Psoas muscle (tissue), 8 donors: Measurements from ENCODE around the gene CHID1. TPM values are rescaled to one million over a fixed set of nuclear protein-coding genes. Genes with fewer than 3 reads are reported as not detected.

Source experiments
- ATAC-seq, 4 donors: fragments of 200-7000 bp; cut with Tn5 transposase; one replicate each; pipeline ENCODE4 v1.9.1; 2020; ENCODE audit warnings: moderate library complexity in 3 of 4, mild to moderate bottlenecking in 2 of 4
- DNase-seq, 2 donors: peaks; one replicate each; pipeline ENCODE4 v3.0.0-alpha.2; 2020
- H3K27ac ChIP-seq: fragments of 200-600 bp; one replicate; pipeline ENCODE4 v1.8.0; 2022
- H3K27me3 ChIP-seq, 3 donors: fragments of 200-600 bp in 1 of 3; one replicate each; pipeline versions ENCODE4 v1.6.1 to v1.8.0; 2013 to 2022; ENCODE audit warnings: low read length in 2 of 3, mild to moderate bottlenecking in 2 of 3, moderate library complexity in 1 of 3; ENCODE audit not compliant: insufficient read depth in 3 of 3
- H3K36me3 ChIP-seq, 2 donors: fragments of 200-600 bp in 1 of 2; one replicate each; pipeline versions ENCODE4 v1.6.1 to v1.8.0; 2013 to 2022; ENCODE audit warnings: low read depth in 1 of 2, mild to moderate bottlenecking in 1 of 2, moderate library complexity in 1 of 2; ENCODE audit not compliant: insufficient read depth in 1 of 2
- H3K4me1 ChIP-seq: fragments of 200-600 bp; one replicate; pipeline ENCODE4 v1.8.0; 2022
- H3K4me3 ChIP-seq: fragments of 200-600 bp; one replicate; pipeline ENCODE4 v1.8.0; 2022; ENCODE audit warnings: mild to moderate bottlenecking
- H3K9me3 ChIP-seq: fragments of 200-600 bp; one replicate; pipeline ENCODE4 v1.8.0; 2022
- WGBS, 3 donors: extraction: QIAGEN DNeasy Blood & Tissue Kit; methylation state at CpG; one replicate each; pipeline versions ENCODE4 v1.1.6 to v1.1.7; 2013; 5-methylcytosine and 5-hydroxymethylcytosine counted together
- intact Hi-C, 2 donors: fragments of 100-400 bp; cut with DNase I; formaldehyde crosslinking; loops; one replicate each; pipeline versions ENCODE4 v1.11.0 to v1.14.2; 2022
- polyA plus RNA-seq, 3 donors: library from polyadenylated mRNA; stranded (reverse); fragments of 200-250 nt; gene quantifications; one replicate each; pipeline ENCODE4 v1.2.3, GENCODE V29; 2013
- total RNA-seq, 4 donors: library from RNA; stranded (reverse); fragmentation: NEBNext Ultra II Directional in 2 of 4; extraction: Animal tissue kit (Norgen Biotek cat#: 25700) in 2 of 4; gene quantifications; one replicate each; pipeline versions ENCODE4 v1.2.1 to v1.2.4, GENCODE V29; 2021 to 2023
- TF ChIP-seq, protein P1 (sequence below): fragments of 200-600 bp; IDR thresholded peaks from one replicate; pipeline ENCODE4 v1.8.0; 2022; ENCODE audit warnings: antibody characterized with exemption
- donor health status: healthy with polysubstance abuse.
- donor health status: DM: no; HTN: no; CAD: no; lungs with moderate emphysema.
- donor health status: Bipolar disorder and iron deficiency.
- donor health status: healthy.
- donor health status: DM: yes; HTN: yes; CAD: no.
- donor health status: DM: no; HTN: no; CAD: no.
- donor health status: DM: no; HTN: no; CAD: no.
- donor health status: DM: yes; HTN: yes; CAD: no.

CHID1 gene
- total and polyA plus RNA-seq, 7 donors, result 25.5 to 44.5 (median 34.3) TPM

DNA sequence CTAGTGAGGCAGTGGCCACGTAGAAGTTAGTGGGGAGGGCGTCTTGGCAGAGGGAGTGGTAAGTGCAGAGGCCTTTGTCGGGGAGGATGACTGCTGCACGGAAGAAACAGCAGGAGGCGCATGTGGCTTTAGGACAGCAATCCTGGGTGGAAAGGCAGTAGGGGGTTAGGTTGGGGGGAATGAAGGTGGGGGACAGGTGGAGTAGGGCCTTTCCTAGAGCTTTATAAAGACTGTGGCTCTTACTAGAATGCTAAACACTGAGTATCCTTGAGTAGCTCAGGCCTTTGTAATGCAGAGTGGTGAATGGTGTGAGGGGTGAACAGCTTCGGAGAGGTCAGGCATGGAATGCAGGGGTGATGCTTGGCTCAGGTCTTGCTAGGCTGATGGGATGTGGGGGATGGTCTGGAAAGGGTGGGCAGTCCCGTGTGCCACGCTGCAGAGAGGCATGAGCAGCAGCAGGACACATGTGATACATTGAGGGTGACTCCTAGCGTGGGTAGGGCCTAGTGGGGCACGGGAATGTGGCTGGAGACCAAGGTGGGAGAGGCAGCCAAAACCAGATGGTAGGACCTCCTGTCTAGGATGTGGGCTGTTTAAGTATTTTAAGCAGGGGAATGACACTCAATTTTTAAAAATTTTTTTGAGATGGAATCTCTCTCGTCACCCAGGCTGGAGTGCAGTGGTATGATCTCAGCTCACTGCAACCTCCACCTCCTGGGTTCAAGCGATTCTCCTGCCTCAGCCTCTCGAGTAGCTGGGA lies 34.3 kb upstream of the CHID1 start:
- Histone ChIP-seq H3K27me3 (no peaks in the 10 kb centered on the region), H3K4me1 (peaks cover 30% of the 10 kb centered on the region), H3K27ac (no peak overlapping the region), H3K36me3 (peaks cover 0 to 24% of the 10 kb centered on the region in 2 donors), H3K4me3 (no peak overlapping the region), H3K9me3 (no peaks in the 10 kb centered on the region)
- intact Hi-C loops, result no loop called here
- ATAC-seq, result peak in 1 of 4 donors; percentile 40
- DNase-seq, result no peak
- 64 to 79% (median 75%) methylated on average over 13 of the region's 13 CpGs for WGBS, 3 donors
- TF ChIP-seq, protein P1, sequence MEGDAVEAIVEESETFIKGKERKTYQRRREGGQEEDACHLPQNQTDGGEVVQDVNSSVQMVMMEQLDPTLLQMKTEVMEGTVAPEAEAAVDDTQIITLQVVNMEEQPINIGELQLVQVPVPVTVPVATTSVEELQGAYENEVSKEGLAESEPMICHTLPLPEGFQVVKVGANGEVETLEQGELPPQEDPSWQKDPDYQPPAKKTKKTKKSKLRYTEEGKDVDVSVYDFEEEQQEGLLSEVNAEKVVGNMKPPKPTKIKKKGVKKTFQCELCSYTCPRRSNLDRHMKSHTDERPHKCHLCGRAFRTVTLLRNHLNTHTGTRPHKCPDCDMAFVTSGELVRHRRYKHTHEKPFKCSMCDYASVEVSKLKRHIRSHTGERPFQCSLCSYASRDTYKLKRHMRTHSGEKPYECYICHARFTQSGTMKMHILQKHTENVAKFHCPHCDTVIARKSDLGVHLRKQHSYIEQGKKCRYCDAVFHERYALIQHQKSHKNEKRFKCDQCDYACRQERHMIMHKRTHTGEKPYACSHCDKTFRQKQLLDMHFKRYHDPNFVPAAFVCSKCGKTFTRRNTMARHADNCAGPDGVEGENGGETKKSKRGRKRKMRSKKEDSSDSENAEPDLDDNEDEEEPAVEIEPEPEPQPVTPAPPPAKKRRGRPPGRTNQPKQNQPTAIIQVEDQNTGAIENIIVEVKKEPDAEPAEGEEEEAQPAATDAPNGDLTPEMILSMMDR, result no peak

DNA sequence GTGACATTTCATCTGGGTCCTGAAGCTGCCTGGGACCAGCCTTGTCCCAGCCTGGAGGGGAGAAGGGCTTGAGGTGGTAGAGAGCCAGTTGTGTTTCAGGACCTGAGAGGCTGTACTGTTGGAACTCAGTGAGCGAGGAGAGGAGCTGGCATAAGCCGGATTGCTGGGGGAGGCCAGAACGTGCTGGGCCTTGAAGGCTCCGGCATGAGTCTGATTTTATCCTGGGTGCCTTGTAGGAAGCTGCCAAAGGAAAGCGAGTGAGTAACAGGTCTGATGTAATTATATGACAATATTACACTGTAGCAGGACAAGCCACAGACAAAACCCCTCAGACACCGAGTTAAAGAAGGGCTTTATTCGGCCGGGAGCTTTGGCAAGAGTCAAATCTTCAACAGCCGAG lies 32.2 kb upstream of the CHID1 start:
- TF ChIP-seq, protein P1, result no peak
- H3K36me3 ChIP-seq, result peaks cover 0 to 24% of the 10 kb centered on the region in 2 donors
- H3K4me3 ChIP-seq, result no peak overlapping the region
- WGBS, 3 donors, result 79 to 85% (median 81%) methylated on average over 9 of the region's 9 CpGs
- H3K27me3 ChIP-seq, result no peaks in the 10 kb centered on the region
- no peak for DNase-seq
- no peaks in the 10 kb centered on the region for H3K9me3 ChIP-seq
- H3K4me1 ChIP-seq, result peaks cover 36% of the 10 kb centered on the region
- H3K27ac ChIP-seq, result no peak overlapping the region
- peak; percentile 39 to 87 (median 63) for ATAC-seq
- intact Hi-C loops, result no loop called here

DNA sequence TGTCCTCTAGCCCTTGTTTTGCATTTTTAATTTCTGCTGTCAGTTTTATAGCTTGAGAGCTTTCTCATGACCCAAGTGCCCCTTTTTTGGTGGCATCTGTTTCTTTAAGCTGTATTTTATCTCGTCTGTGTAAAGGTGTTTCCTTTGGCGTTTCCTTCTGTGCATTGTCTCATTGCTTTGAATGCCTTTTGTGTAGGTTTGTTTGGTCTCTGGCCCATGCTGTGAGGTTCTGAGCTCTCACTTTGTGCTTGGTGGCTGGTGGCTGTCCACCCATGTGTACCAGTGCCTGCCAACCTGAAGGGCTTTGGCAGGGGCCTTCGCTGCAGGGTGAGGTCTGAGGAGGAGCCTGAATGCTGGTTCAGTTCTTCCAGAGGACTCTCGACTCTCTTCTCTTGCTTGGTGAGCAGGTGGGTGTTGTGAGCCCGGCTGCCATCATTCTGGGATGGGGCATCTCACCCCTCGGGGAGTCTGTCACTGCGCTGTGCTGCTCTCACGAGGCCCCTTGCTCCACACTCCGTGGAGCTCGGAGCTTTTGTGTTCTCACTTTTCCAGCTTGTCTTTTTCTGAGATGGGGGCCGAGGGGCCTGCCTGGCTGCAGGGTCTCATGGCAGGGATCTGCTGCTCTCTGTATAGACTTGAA lies 30.0 kb upstream of the CHID1 start:
- no peak overlapping the region for H3K4me3 ChIP-seq
- intact Hi-C loops, result no loop called here
- DNase-seq, result no peak

DNA sequence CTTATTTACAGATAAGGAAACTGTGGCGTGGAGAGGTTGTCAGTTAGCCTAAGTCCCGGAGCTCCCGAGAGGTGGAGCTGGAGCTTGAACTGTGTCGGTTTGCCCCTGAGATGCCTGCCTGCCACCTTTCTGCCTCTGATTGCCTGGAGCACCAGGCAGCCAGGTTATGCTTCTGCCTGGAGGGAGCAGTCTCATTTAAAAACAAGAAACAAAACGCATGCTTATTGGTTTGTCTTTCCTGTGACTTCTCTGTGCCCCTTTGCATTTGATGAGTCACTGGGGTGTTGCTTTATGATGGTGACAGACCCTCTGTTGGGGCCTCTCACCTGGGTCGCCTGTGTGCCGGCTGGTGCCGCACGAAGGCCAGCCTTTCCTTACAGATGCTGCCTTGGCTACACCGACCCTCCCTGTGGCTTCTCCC lies 27.2 kb upstream of the CHID1 start:
- Histone ChIP-seq H3K36me3 (no peaks in the 10 kb centered on the region), H3K27ac (no peak overlapping the region), H3K27me3 (no peaks in the 10 kb centered on the region), H3K9me3 (no peaks in the 10 kb centered on the region), H3K4me1 (peaks cover 41% of the 10 kb centered on the region), H3K4me3 (no peak overlapping the region)
- TF ChIP-seq, protein P1, result no peak
- DNase-seq (no peak), ATAC-seq (no peak)
- intact Hi-C loops, result no loop called here
- 83 to 85% (median 83%) methylated on average over 10 of the region's 10 CpGs for WGBS, 3 donors

More for the DNA sequence above, 30.0 kb upstream of the CHID1 start:
- peaks cover 0 to 7% of the 10 kb centered on the region in 2 donors for H3K36me3 ChIP-seq
- no peak overlapping the region for H3K27ac ChIP-seq
- WGBS, 3 donors, result 66 to 75% (median 72%) methylated on average over 11 of the region's 11 CpGs
- TF ChIP-seq, protein P1, result no peak
- H3K9me3 ChIP-seq, result no peaks in the 10 kb centered on the region
- H3K4me1 ChIP-seq, result peaks cover 36% of the 10 kb centered on the region
- H3K27me3 ChIP-seq, result no peaks in the 10 kb centered on the region
- ATAC-seq, result no peak
